Heart left ventricle (tissue), 16 donors: ENCODE data around the gene GNG7. TPM values are rescaled to one million over a fixed set of nuclear protein-coding genes. Genes with fewer than 3 reads are reported as not detected.
A peak's percentile ranks its signal among the peaks of the same experiment; 100 is the strongest.
"Not testable (repeated sequence)": the region's sequence is repeated elsewhere in the genome, so short reads cannot be mapped to it uniquely, and the experiment has no call there.

Experiments
- ATAC-seq, 4 donors: fragments of 200-7000 bp; cut with Tn5 transposase; one replicate each; pipeline ENCODE4 v1.9.1; 2020 to 2022; ENCODE audit warnings: moderate library complexity in 4 of 4, mild to moderate bottlenecking in 3 of 4, moderate number of reproducible peaks in 1 of 4
- DNase-seq, 5 donors: peaks; one replicate each; pipeline ENCODE4 v3.0.0-alpha.2; 2020
- H3K27ac ChIP-seq, 12 donors: fragments of 200-600 bp; sonication (generic) in 4 of 12; one replicate each; pipeline versions ENCODE4 v1.5.0 to v1.8.0; 2016 to 2022; ENCODE audit warnings: mild to moderate bottlenecking in 2 of 12
- H3K27me3 ChIP-seq, 9 donors: fragments of 200-600 bp; sonication (generic) in 2 of 9; one replicate each; pipeline versions ENCODE4 v1.5.1 to v1.8.0; 2016 to 2022; ENCODE audit warnings: mild to moderate bottlenecking in 3 of 9
- H3K36me3 ChIP-seq, 9 donors: fragments of 200-600 bp; sonication (generic) in 2 of 9; one replicate each; pipeline versions ENCODE4 v1.5.0 to v1.8.0; 2018 to 2022; ENCODE audit warnings: mild to moderate bottlenecking in 2 of 9
- H3K4me1 ChIP-seq, 12 donors: fragments of 200-600 bp; sonication (generic) in 4 of 12; one replicate each; pipeline versions ENCODE4 v1.5.0 to v1.8.0; 2016 to 2022; ENCODE audit warnings: mild to moderate bottlenecking in 3 of 12
- H3K4me3 ChIP-seq, 12 donors: fragments of 200-600 bp; sonication (generic) in 4 of 12; one replicate each; pipeline versions ENCODE4 v1.5.0 to v1.8.0; 2017 to 2022; ENCODE audit warnings: mild to moderate bottlenecking in 9 of 12, moderate library complexity in 4 of 12
- H3K9me3 ChIP-seq, 12 donors: fragments of 200-600 bp; sonication (generic) in 4 of 12; one replicate each; pipeline versions ENCODE4 v1.5.0 to v1.8.0; 2016 to 2022; ENCODE audit warnings: mild to moderate bottlenecking in 1 of 12
- POLR2A ChIP-seq, 2 donors: fragments of 450-650 bp; IDR thresholded peaks; one replicate each; pipeline ENCODE4 v1.6.1; 2017; ENCODE audit warnings: antibody characterized with exemption in 2 of 2, mild to moderate bottlenecking in 2 of 2, moderate library complexity in 2 of 2
- WGBS, 4 donors: extraction: QIAGEN DNeasy Blood & Tissue Kit in 2 of 4; methylation state at CpG; one replicate each; pipeline versions ENCODE4 v1.1.5 to v1.1.7; 2013 to 2018; 5-methylcytosine and 5-hydroxymethylcytosine counted together
- intact Hi-C, 10 donors: fragments of 100-400 bp; cut with DNase I; formaldehyde crosslinking; loops; one replicate each; pipeline versions ENCODE4 v1.11.1 to v1.14.2; 2022
- polyA plus RNA-seq, 2 donors: library from polyadenylated mRNA; stranded (reverse); fragments of 200-250 nt; gene quantifications; one replicate each; pipeline ENCODE4 v1.2.3, GENCODE V29; 2013
- total RNA-seq, 9 donors: library from RNA; depleted of rRNA in 2 of 9; stranded (reverse); fragments of >200 nt in 2 of 9; fragmentation: NEBNext Ultra II Directional in 3 of 9; extraction: Animal tissue kit (Norgen Biotek cat#: 25700) in 3 of 9; gene quantifications; one replicate each; pipeline versions ENCODE4 v1.1.0 to v1.2.4, GENCODE V29; 2016 to 2023
- TF ChIP-seq, protein P1 (sequence below), 12 donors: fragments of 200-600 bp; sonication (generic) in 4 of 12; IDR thresholded peaks; one replicate each; pipeline versions ENCODE4 v1.5.0 to v1.8.0; 2018 to 2022; ENCODE audit warnings: antibody characterized with exemption in 12 of 12, mild to moderate bottlenecking in 5 of 12
- donor health status: ischemic (EF 13 %, LVEDD 7.1; RV severe dilation, severe dysfunction).
- donor health status: healthy with polysubstance abuse.
- donor health status: DM: no; HTN: yes; CAD: no.
- donor health status: DM: no; HTN: no; CAD: no.
- donor health status: ischemic (EF 25% LVEDD 6.9; RV normal size, moderate dysfunction).
- donor health status: ischemic (EF 25% LVEDD 5.7; RV mildly dilated, moderate dysfunction).
- donor health status: healthy.
- donor health status: DM: yes; HTN: yes; CAD: no.
- donor health status: ischemic (EF 35%, LVEDD 5.7; RV mildly dilated, moderate dysfunction).
- donor health status: nonischemic (EF 11% LVEDD 7.7; RV severe dilation, severe dysfunction).
- donor health status: DM: yes; HTN: yes; CAD: no.
- donor health status: PGD.
- donor health status: ischemic (EF 29% LVEDD 5.4; RV normal size, mild dysfunction).
- donor health status: nonischemic (EF 23%, LVEDD 6.1; RV moderate dilation, normal function).

Gene GNG7
- total and polyA plus RNA-seq, 11 donors, result 11.7 to 46.4 (median 24.0) TPM

DNA sequence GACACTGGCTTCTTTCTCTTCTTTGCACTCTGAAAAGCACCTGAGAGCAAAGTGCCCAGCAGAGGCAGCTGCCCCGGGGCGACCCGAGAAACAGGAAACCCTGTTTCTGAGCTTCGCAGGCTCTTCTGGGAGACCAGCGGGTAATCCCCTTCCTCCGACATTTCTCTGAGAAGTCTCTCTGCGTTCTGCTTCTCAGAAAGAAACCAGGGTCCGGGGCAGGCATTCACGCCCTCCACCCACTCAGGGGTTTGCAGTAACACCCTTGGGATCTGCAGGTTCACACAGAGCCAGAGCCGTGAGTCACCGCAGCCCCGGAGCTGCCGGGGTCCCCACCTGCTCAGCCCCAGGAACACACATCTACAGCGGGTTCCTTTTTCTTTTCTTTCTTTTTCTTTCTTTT, 140.6 kb downstream of the GNG7 start:
- ATAC-seq (no peak), DNase-seq (peak in 3 of 5 donors; percentile 16 to 54 (median 20))
- WGBS, 4 donors, result 65 to 74% (median 67%) methylated on average over 14 of the region's 14 CpGs

DNA sequence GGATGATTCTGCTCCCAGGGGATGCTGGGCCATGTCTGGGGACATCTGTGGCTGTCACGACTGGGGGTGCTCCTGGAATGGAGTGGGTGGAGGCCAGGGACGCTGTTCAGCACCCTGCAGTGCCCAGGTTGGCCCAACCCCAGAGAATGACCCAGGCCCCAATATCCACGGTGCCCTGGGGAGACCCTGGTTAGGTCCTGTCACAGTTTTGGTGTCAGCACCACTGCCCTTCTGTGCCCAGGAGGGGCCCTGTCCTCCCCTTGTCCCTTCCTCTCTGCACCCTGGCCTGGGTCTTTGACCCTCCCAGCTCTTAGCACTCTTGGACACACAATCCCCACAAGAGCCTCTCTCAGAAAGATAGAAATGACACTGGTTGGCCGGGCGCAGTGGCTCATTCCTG, 141.3 kb downstream of the GNG7 start:
- intact Hi-C loops, result no loop called here
- no peaks in the 10 kb centered on the region for H3K36me3 ChIP-seq
- H3K27ac ChIP-seq, result no peak overlapping the region
- no peak overlapping the region for H3K4me3 ChIP-seq
- no peaks in the 10 kb centered on the region for H3K27me3 ChIP-seq
- WGBS, 4 donors, result 89 to 100% (median 93%) methylated on average over 2 to 5 of the region's 5 CpGs
- TF ChIP-seq POLR2A (IDR thresholded peaks at IDR 0.05), result no peak
- TF ChIP-seq, protein P1, sequence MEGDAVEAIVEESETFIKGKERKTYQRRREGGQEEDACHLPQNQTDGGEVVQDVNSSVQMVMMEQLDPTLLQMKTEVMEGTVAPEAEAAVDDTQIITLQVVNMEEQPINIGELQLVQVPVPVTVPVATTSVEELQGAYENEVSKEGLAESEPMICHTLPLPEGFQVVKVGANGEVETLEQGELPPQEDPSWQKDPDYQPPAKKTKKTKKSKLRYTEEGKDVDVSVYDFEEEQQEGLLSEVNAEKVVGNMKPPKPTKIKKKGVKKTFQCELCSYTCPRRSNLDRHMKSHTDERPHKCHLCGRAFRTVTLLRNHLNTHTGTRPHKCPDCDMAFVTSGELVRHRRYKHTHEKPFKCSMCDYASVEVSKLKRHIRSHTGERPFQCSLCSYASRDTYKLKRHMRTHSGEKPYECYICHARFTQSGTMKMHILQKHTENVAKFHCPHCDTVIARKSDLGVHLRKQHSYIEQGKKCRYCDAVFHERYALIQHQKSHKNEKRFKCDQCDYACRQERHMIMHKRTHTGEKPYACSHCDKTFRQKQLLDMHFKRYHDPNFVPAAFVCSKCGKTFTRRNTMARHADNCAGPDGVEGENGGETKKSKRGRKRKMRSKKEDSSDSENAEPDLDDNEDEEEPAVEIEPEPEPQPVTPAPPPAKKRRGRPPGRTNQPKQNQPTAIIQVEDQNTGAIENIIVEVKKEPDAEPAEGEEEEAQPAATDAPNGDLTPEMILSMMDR (IDR thresholded peaks at IDR 0.05), result no peak
- H3K4me1 ChIP-seq, result peaks cover 0 to 18% (median 0%) of the 10 kb centered on the region in 12 donors
- no peak for ATAC-seq
- peak in 1 of 5 donors; percentile 20 for DNase-seq
- no peaks in the 10 kb centered on the region for H3K9me3 ChIP-seq

More for the DNA sequence above, 140.6 kb downstream of the GNG7 start:
- peak overlapping the region in 1 of 12 donors; percentile 66 for H3K27ac ChIP-seq
- H3K4me3 ChIP-seq, result peak overlapping the region in 1 of 12 donors; percentile 51
- TF ChIP-seq, protein P1 (IDR thresholded peaks at IDR 0.05), result no peak
- no peak for TF ChIP-seq POLR2A (IDR thresholded peaks at IDR 0.05)
- H3K36me3 ChIP-seq, result no peaks in the 10 kb centered on the region
- no peaks in the 10 kb centered on the region for H3K27me3 ChIP-seq
- peaks cover 0 to 25% (median 0%) of the 10 kb centered on the region in 12 donors for H3K4me1 ChIP-seq
- intact Hi-C loops, result no loop called here
- H3K9me3 ChIP-seq, result no peaks in the 10 kb centered on the region

DNA sequence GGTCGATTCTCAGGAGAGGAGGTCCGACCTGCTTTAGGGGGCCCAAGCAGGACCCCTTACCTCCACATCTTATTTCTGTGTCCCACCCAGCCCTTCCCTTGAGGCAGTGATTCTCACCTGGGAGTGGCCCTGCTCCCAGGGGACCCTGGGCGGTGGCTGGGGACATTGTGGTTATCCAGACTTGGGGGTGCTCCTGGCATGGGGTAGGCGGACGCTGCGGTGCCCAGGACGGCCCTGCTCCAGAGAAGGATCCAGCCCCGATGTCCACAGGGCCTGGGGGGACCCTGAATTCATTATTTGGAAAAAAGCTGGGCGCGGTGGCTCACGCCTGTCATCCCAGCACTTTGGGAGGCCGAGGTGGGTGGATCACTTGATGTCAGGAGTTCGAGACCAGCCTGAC, 142.1 kb downstream of the GNG7 start:
- Histone ChIP-seq H3K4me1 (peaks cover 0 to 15% (median 0%) of the 10 kb centered on the region in 12 donors), H3K4me3 (no peak overlapping the region), H3K27ac (no peak overlapping the region), H3K27me3 (no peaks in the 10 kb centered on the region), H3K36me3 (no peaks in the 10 kb centered on the region), H3K9me3 (no peaks in the 10 kb centered on the region)
- TF ChIP-seq POLR2A (IDR thresholded peaks at IDR 0.05), result no peak
- TF ChIP-seq, protein P1 (IDR thresholded peaks at IDR 0.05), result no peak
- 93 to 98% (median 96%) methylated on average over 13 of the region's 13 CpGs for WGBS, 4 donors
- intact Hi-C loops, result no loop called here
- ATAC-seq (no peak), DNase-seq (peak in 2 of 5 donors; percentile 20 to 53)

DNA sequence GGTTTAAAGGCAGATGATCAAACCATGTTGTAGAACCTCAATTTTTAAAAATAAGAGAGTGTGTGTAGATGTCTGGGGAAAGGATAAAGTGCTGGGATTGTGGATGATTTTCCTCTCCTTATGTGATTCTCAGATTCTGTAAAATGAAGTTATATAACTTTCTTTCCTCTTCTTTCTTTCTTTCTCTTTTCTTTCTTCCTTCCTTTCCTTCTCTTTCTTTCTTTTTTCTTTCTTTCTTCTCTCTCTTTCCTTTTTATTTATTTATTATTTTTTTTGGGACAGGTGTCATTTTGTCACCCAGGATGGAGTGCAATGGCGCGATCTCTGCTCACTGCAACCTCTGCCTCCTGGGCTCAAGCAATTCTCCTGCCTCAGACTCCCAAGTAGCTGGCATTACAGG, 144.0 kb downstream of the GNG7 start:
- H3K27me3 ChIP-seq, result no peaks in the 10 kb centered on the region
- 97 to 100% (median 99%) methylated on average over 2 of the region's 2 CpGs for WGBS, 4 donors
- H3K9me3 ChIP-seq, result no peaks in the 10 kb centered on the region
- intact Hi-C loops, result no loop called here
- H3K36me3 ChIP-seq, result no peaks in the 10 kb centered on the region
- no peak overlapping the region for H3K4me3 ChIP-seq
- DNase-seq, result no peak
- no peak overlapping the region for H3K27ac ChIP-seq
- no peak for ATAC-seq
- TF ChIP-seq, protein P1 (IDR thresholded peaks at IDR 0.05), result no peak
- TF ChIP-seq POLR2A (IDR thresholded peaks at IDR 0.05), result no peak
- peaks cover 0 to 27% (median 0%) of the 10 kb centered on the region in 12 donors for H3K4me1 ChIP-seq

DNA sequence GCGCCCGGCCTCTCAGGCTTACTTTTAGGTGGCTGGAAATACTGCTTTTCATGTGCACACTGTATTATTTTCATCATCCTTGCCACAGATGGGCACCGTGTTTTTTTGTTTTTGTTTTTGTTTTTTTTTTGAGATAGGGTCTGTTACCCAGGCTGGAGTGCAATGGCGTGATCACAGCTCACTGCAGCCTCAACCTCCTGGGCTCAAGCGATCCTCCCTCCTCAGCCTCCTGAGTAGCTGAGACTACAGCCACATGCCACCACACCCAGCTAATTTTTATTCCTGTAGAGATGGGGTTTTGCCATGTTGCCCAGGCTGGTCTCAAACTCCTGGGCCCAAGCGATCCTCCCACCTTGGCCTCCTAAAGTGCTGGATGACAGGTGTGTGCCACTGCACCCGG, 144.4 kb downstream of the GNG7 start:
- H3K27ac ChIP-seq, H3K9me3 ChIP-seq, H3K4me3 ChIP-seq, ATAC-seq, H3K27me3 ChIP-seq, H3K36me3 ChIP-seq, intact Hi-C loops: not testable (repeated sequence)
- peak in 1 of 5 donors; percentile 5 for DNase-seq
- H3K4me1 ChIP-seq, result peaks cover 0 to 27% (median 0%) of the 10 kb centered on the region in 12 donors
- WGBS, 4 donors, result 79 to 83% (median 80%) methylated on average over 7 of the region's 7 CpGs
